Measurements from ENCODE around the gene C11orf91.

C11orf91 gene

DNA sequence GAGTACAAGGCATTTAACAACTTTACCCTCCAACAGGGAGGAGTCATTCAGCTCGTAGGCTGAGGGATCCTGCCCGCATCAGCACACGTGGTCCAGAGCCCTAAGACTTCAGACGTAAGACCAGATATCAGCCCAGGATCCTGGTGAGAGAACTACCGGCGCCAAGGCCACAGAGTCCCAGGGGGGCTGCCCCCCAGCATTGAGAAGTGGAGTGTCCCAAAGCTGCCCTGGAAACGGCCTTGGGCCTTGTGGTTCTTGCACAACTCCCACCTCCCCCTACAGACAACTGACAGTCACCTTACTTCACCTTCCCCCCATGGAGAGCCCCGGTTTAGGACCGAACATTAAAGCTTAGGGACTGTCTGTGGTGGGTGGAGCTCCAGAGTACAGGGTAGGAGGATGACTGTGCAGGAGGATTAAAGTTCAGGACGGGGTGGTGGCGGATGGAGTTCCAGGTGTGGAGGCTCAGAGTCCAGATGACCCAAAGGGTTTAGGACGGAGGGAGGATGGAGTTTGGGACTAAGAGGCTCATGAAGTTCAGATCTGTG is 1.0 kb downstream of the C11orf91 start:
- H3K27me3 ChIP-seq = no peaks in the 10 kb centered on the region
- H3K36me3 ChIP-seq = 0 out of 2 replicates have a peak, but pooled peaks cover 6% of the 10 kb centered on the region
- no peaks in the 10 kb centered on the region for H3K9me3 ChIP-seq
- no peak for TF ChIP-seq Cebpa-rat (IDR thresholded peaks at IDR 0.05)
- no peaks in the 10 kb centered on the region for H4K20me1 ChIP-seq
- H3K27ac ChIP-seq = no peak overlapping the region; the same call in 1 of the 2 replicates
- H3K4me1 ChIP-seq = peaks cover 24% of the 10 kb centered on the region
- no peak overlapping the region for H3K9ac ChIP-seq
- peak overlapping the region; percentile 86 for H3K4me2 ChIP-seq
- H3K4me3 ChIP-seq = peak overlapping the region; percentile 70

DNA sequence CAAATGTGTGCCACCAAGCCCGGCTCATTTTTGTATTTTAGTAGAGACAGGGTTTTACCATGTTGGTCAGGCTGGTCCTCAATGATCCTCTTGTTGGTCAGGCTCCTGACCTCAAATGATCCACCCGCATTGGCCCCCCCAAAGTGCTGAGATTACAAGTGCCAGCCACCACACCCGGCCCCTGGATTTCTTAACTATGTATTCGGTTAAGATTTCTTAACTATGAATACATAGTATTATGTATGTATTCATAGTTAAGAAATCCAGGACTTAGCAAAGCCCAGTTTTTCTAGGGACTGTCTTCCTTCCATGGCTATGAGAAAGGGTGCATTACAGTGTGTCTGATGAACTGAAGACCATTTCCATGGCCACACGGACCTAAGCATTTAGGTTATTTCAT is 1.7 kb downstream of the C11orf91 start:
- no peak overlapping the region for H3K27ac ChIP-seq
- H3K4me1 ChIP-seq = peaks cover 24% of the 10 kb centered on the region
- no peaks in the 10 kb centered on the region for H3K27me3 ChIP-seq
- no peaks in the 10 kb centered on the region for H4K20me1 ChIP-seq
- H3K36me3 ChIP-seq = no peaks in the 10 kb centered on the region
- H3K9ac ChIP-seq = no peak overlapping the region
- TF ChIP-seq Cebpa-rat (IDR thresholded peaks at IDR 0.05) = no peak
- no peaks in the 10 kb centered on the region for H3K9me3 ChIP-seq
- H3K4me3 ChIP-seq = no peak overlapping the region
- no peak overlapping the region for H3K4me2 ChIP-seq

DNA sequence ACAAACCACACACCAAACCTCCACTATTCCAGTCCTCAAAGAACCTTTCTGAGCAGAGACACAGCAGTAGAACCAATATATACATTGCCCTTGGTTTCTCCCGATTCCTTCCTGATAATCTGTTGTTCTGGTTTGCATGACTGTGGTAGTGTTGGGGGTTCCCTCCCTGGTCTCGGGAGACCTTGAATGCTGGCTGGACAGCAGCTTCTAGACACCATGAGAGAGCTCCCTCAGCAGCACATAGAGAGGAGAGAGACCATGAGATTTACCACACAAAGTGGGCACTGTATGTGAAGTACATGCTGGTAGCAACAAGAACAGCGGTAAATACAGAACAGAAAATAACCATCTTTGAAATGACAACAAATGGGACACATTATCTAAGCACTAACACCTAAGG is 2.6 kb downstream of the C11orf91 start:
- Histone ChIP-seq H3K4me3 (no peak overlapping the region), H4K20me1 (no peaks in the 10 kb centered on the region), H3K9me3 (no peaks in the 10 kb centered on the region), H3K36me3 (no peaks in the 10 kb centered on the region), H3K27ac (no peak overlapping the region), H3K27me3 (no peaks in the 10 kb centered on the region), H3K4me1 (peaks cover 24% of the 10 kb centered on the region), H3K4me2 (no peak overlapping the region), H3K9ac (no peak overlapping the region)
- TF ChIP-seq Cebpa-rat (IDR thresholded peaks at IDR 0.05) = no peak

DNA sequence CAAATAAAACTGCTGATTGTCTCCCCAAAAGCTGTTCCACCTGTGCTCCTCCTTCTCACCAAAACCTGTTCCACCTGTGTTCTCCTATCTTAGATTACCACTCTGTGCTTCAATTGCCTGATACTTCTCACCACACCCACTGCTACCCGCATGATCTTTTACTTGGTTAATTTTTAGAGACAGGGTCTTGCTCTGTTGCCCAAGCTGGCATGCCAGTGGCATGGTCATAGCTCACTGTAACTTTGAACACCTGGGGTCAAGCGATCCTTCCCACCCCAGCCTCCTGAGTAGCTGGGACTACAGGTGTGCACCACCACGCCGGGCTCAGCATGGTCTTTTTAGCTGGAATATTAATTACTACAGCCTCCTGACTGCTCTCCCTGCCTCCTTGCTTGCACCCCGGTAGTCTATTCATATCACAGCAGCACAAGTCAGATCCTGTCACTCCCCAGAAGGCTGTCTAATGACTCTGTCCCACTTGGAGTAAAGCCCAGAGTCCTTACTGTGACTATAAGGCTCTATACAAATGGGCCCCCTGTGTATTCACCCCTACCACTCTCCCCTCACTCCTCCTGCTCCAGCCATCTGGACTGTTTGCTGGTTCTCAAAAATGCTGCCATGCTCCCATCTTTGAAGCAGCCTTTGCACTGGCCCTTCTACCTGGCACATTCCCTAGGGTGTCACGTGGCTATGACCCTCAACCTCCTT is 3.5 kb downstream of the C11orf91 start:
- Histone ChIP-seq H3K4me3 (no peak overlapping the region), H3K9ac (no peak overlapping the region), H3K27me3 (no peaks in the 10 kb centered on the region), H3K4me2 (no peak overlapping the region), H3K4me1 (peaks cover 21% of the 10 kb centered on the region), H3K27ac (no peak overlapping the region), H3K9me3 (no peaks in the 10 kb centered on the region), H3K36me3 (no peaks in the 10 kb centered on the region), H4K20me1 (no peaks in the 10 kb centered on the region)
- TF ChIP-seq Cebpa-rat (IDR thresholded peaks at IDR 0.05) = no peak

DNA sequence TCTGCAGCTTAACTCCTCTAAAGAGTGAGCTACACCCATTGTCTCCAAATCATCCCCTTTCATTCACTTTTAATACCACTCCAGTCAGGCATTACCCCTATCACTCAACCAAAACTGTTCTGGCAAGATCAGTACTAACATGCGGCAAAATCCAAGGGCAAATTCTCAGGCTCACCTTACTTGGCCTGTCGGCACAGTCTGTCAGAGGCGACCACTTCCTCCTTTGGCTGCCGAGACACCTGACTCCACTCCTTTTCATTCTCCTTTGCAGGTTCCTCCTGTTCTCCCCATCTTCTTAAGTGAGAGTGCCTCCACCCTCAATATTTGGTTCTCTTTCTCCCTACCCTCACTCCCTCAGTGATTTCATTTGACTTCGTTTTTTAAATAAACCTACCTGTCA is 4.2 kb downstream of the C11orf91 start:
- no peaks in the 10 kb centered on the region for H3K27me3 ChIP-seq
- H3K4me1 ChIP-seq = peaks cover 14% of the 10 kb centered on the region
- no peak overlapping the region for H3K27ac ChIP-seq
- H3K9ac ChIP-seq = no peak overlapping the region
- H4K20me1 ChIP-seq = no peaks in the 10 kb centered on the region
- H3K36me3 ChIP-seq = no peaks in the 10 kb centered on the region
- no peak for TF ChIP-seq Cebpa-rat (IDR thresholded peaks at IDR 0.05)
- H3K4me3 ChIP-seq = no peak overlapping the region
- H3K9me3 ChIP-seq = no peaks in the 10 kb centered on the region
- no peak overlapping the region for H3K4me2 ChIP-seq

DNA sequence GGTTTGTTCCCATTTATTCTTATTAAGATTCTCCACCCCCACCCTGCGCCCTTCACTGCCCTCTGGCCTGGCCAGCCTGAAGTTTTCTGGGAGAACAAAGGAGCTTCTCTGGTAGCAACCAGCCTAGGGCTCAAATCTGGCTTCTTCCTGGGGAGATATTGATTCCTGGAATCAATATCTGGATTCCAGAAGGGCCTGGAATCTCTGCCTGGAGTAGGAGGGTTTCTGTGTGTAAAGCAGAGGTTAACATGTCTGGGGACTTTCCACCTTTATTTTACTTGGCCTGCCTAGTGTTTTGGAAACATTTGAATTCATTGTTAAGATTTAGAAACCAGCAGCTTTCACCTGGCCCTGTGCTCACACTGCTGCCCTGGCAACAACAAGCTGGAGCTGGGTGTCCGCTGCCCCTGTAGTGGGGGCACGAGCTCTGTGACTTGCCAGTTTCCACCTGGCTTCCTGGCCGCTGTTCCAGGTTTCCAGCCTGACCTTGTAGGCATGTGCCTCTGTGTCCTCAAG is 5.5 kb downstream of the C11orf91 start:
- peaks cover 8% of the 10 kb centered on the region for H3K4me1 ChIP-seq
- no peak overlapping the region for H3K9ac ChIP-seq
- H3K9me3 ChIP-seq = no peaks in the 10 kb centered on the region

DNA sequence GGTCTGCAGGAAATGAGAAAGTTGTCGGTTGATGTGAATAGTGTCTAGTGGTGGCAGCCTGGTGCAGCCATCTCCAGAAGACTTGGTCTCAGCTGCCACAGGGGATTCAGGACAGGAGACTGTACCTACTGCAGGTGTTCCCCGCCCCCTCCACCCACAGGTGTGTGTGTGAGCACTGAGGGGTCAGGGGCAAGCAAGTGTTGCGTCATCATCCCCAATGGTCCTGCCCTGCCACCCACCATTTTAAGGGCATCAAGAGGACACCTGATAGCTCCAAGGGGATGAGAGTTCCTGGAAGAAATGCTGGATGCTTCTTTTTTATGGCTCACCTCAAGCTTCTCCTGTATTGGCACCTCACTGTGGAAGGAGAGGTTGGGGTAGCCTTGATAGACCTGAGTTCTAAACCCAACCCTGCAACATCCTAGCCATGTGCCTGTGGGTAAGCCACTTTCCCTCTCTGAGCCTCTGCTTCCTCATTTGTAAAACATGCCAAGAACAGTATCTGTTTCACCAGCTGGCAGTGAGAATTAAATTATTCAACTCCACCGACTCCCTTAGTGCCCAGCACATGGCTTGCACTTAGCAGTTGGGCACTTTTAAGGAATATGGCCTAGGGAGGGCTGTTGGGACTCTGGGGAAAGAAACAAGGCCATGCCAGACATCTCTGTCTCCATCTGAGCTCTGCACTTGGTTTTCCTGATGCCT is 6.1 kb downstream of the C11orf91 start:
- Histone ChIP-seq H3K4me1 (peaks cover 2% of the 10 kb centered on the region), H4K20me1 (no peaks in the 10 kb centered on the region), H3K9me3 (no peaks in the 10 kb centered on the region), H3K27ac (no peak overlapping the region), H3K27me3 (no peaks in the 10 kb centered on the region), H3K9ac (no peak overlapping the region), H3K4me3 (no peak overlapping the region), H3K4me2 (no peak overlapping the region), H3K36me3 (no peaks in the 10 kb centered on the region)
- peak; percentile 58; the same call in 1 of the 2 replicates for TF ChIP-seq Cebpa-rat (IDR thresholded peaks at IDR 0.05)

More for the DNA sequence above, 5.5 kb downstream of the C11orf91 start:
- Histone ChIP-seq H3K4me2 (no peak overlapping the region), H4K20me1 (no peaks in the 10 kb centered on the region), H3K4me3 (no peak overlapping the region), H3K36me3 (no peaks in the 10 kb centered on the region), H3K27ac (no peak overlapping the region), H3K27me3 (no peaks in the 10 kb centered on the region)
- no peak for TF ChIP-seq Cebpa-rat (IDR thresholded peaks at IDR 0.05)

DNA sequence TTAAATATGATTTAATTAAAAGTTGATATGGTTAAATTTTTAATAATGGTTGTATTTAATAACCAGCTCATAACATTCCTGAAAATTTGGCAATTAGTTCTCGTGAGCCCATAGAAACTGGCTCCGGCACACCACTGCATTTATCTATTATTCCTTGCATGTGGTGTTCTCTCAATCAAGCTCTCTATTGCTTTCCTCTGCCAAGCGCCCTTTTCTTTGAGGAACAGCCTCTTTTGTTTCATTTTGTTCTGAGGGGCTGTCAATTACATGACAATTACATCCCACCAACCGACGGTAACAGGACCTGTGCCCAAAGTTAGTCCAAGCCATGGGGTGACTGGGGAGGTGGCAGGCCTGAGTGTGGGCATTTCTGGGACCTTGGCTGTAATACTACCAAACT is 8.1 kb downstream of the C11orf91 start:
- Histone ChIP-seq H3K9me3 (no peaks in the 10 kb centered on the region), H3K36me3 (no peaks in the 10 kb centered on the region), H3K9ac (no peak overlapping the region), H3K4me2 (no peak overlapping the region), H4K20me1 (no peaks in the 10 kb centered on the region), H3K4me3 (no peak overlapping the region), H3K4me1 (no peaks in the 10 kb centered on the region), H3K27me3 (no peaks in the 10 kb centered on the region), H3K27ac (no peak overlapping the region)
- no peak for TF ChIP-seq Cebpa-rat (IDR thresholded peaks at IDR 0.05)

DNA sequence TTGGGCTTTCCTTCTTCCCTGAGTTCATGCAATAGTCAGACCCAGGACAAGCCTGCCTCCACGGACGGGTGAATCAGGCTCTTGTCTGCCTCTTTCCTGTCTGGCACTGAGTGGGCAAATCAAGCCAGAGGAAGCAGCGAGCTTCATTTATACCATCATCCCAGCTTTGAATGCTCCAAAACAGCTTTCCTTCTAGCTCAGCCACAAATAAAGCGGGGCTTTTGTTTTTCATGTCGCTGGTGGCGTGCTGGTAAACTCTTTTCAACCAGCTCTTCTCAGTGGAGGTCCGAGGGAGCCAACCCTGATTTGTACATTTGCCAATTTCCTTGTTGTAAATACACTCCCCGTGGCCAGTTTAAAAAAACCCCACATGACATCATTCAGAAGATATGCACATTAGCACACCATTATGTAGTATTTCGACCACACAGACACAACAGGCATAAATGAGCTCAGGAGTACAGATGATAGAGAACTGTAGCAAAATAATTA is 8.6 kb downstream of the C11orf91 start:
- no peak overlapping the region for H3K27ac ChIP-seq
- no peaks in the 10 kb centered on the region for H3K4me1 ChIP-seq
- no peaks in the 10 kb centered on the region for H3K27me3 ChIP-seq
- no peaks in the 10 kb centered on the region for H3K9me3 ChIP-seq
- H4K20me1 ChIP-seq = no peaks in the 10 kb centered on the region
- TF ChIP-seq Cebpa-rat (IDR thresholded peaks at IDR 0.05) = no peak
- no peak overlapping the region for H3K9ac ChIP-seq
- no peak overlapping the region for H3K4me3 ChIP-seq
- no peak overlapping the region for H3K4me2 ChIP-seq
- no peaks in the 10 kb centered on the region for H3K36me3 ChIP-seq

Measured in BLaER1 (cell line).